Measurements from ENCODE around the gene KLF11. TPM values are rescaled to one million over a fixed set of nuclear protein-coding genes. Genes with fewer than 3 reads are reported as not detected.

The KLF11 gene
- total and polyA plus RNA-seq, 2 of the 8 experiments (the other 6 are each of a cell fraction or from before 2014, with no cell fraction given), result 6.4 to 10.1 TPM

DNA sequence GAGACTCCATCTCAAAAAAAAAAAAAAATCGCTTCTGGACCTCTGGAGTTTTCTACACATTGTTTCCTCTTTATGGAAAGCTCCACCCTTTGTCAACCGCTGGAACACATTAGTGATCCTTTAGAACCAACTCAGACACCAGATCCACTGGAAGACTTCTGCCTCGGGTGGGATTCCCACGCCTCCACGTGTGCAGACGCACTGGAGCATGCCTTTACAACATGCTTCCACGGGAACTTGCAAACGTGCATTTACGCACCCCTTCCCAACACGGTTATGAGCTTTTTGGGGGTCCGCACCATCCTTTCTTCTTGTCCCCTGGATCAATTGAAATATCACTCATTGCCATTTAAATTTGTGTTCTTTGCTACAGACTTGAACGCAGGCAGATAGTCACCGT lies 31.8 kb downstream of the KLF11 start (continued):
- TF ChIP-seq, protein P1, sequence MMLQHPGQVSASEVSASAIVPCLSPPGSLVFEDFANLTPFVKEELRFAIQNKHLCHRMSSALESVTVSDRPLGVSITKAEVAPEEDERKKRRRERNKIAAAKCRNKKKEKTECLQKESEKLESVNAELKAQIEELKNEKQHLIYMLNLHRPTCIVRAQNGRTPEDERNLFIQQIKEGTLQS (IDR thresholded peaks at IDR 0.05; ENCODE audit: insufficient read depth, low read depth, low read length), result no peak
- no peak for TF ChIP-seq RAD21 (IDR thresholded peaks at IDR 0.05 in 1 of 2, conservative IDR thresholded peaks at IDR 0.05 in 1 of 2; ENCODE audit: low read depth in 2 of 2, low read length in 2 of 2)
- no peak for TF ChIP-seq TAF7 (optimal IDR thresholded peaks at IDR 0.05; ENCODE audit: borderline replicate concordance, low read depth, low read length)
- no peak for TF ChIP-seq CBX5 (IDR thresholded peaks at IDR 0.05; ENCODE audit: low read depth, low read length)
- TF ChIP-seq POU5F1 (IDR thresholded peaks at IDR 0.05; ENCODE audit: low read depth, low read length), result no peak
